ENCODE data around the gene DLL3. TPM values are rescaled to one million over a fixed set of nuclear protein-coding genes. Genes with fewer than 3 reads are reported as not detected.

The DLL3 gene
- total RNA-seq, 1 experiment from 2014 or later, result 0.17 TPM

DNA sequence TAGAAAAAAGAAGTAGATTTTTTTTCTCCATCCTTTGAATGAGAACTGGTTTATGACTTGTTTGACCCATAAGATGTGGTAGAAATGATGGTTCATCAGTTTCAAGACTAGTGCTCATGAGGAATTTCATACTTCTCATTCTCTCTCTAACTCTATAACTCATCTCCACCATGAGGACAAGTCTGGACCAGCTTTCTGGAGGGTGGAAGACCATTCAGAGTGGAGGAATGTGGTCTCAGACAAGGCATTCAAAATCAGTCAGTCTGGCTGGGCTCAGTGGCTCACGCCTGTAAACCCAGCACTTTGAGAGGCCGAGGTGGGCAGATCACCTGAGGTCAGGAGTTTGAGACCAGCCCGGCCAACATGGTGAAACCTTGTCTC lies 44.7 kb downstream of the DLL3 start:
- no peak overlapping the region for H3K4me3 ChIP-seq (replicated peaks in 1 of 2; ENCODE audit: low read depth in 1 of 2, low read length in 2 of 2)
- no peaks in the 10 kb centered on the region for H3K9me3 ChIP-seq (ENCODE audit: control insufficient read depth in 1 of 2, insufficient read depth in 1 of 2, low read depth in 1 of 2, low read length in 2 of 2)
- no peak overlapping the region for H3K4me2 ChIP-seq (ENCODE audit: low read length)
- no TSS peak for BruUV-seq (replicated peaks)
- intact Hi-C loops (cut with micrococcal nuclease), result no loop called here
- peaks cover 11% of the 10 kb centered on the region for H3K79me2 ChIP-seq (ENCODE audit: insufficient read depth, low read length)
- no peak overlapping the region for H3K9ac ChIP-seq (ENCODE audit: low read length)
- H3K9me2 ChIP-seq (ENCODE audit: insufficient read depth), result no peaks in the 10 kb centered on the region
- ChIA-PET RAD21 (ENCODE audit: low non-redundant PET in 1 of 2, low total read pairs in 2 of 2, uncharacterized antibody in 2 of 2, unreplicated experiment in 2 of 2) (no interaction called here), CTCF (no interaction called here), POLR2A (no interaction called here)
- ATAC-seq (no peak), DNase-seq (ENCODE audit: low read depth, low spot score) (no peak)
- no peaks in the 10 kb centered on the region for H3K36me3 ChIP-seq (ENCODE audit: control insufficient read depth in 1 of 2, insufficient read depth in 2 of 2, low read length in 2 of 2)
- no peak for TF ChIP-seq EZH2phosphoT487 (IDR thresholded peaks at IDR 0.05; ENCODE audit: borderline replicate concordance)
- TF ChIP-seq, protein P1, sequence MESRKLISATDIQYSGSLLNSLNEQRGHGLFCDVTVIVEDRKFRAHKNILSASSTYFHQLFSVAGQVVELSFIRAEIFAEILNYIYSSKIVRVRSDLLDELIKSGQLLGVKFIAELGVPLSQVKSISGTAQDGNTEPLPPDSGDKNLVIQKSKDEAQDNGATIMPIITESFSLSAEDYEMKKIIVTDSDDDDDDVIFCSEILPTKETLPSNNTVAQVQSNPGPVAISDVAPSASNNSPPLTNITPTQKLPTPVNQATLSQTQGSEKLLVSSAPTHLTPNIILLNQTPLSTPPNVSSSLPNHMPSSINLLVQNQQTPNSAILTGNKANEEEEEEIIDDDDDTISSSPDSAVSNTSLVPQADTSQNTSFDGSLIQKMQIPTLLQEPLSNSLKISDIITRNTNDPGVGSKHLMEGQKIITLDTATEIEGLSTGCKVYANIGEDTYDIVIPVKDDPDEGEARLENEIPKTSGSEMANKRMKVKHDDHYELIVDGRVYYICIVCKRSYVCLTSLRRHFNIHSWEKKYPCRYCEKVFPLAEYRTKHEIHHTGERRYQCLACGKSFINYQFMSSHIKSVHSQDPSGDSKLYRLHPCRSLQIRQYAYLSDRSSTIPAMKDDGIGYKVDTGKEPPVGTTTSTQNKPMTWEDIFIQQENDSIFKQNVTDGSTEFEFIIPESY (IDR thresholded peaks at IDR 0.05; ENCODE audit: extremely low read depth, insufficient replicate concordance, low read length), result no peak
- no peak overlapping the region for H3K27ac ChIP-seq (ENCODE audit: low read depth, low read length)
- no peaks in the 10 kb centered on the region for H3K27me3 ChIP-seq (ENCODE audit: insufficient read depth, low read length)
- H3K4me1 ChIP-seq (ENCODE audit: control insufficient read depth in 1 of 2, insufficient read depth in 2 of 2, low read length in 2 of 2), result peaks cover 9 to 21% of the 10 kb centered on the region in 2 experiments
- no peaks in the 10 kb centered on the region for H4K20me1 ChIP-seq (ENCODE audit: insufficient read depth)
- H2AFZ ChIP-seq (ENCODE audit: low read depth, low read length, poor library complexity, severe bottlenecking), result no peak overlapping the region

DNA sequence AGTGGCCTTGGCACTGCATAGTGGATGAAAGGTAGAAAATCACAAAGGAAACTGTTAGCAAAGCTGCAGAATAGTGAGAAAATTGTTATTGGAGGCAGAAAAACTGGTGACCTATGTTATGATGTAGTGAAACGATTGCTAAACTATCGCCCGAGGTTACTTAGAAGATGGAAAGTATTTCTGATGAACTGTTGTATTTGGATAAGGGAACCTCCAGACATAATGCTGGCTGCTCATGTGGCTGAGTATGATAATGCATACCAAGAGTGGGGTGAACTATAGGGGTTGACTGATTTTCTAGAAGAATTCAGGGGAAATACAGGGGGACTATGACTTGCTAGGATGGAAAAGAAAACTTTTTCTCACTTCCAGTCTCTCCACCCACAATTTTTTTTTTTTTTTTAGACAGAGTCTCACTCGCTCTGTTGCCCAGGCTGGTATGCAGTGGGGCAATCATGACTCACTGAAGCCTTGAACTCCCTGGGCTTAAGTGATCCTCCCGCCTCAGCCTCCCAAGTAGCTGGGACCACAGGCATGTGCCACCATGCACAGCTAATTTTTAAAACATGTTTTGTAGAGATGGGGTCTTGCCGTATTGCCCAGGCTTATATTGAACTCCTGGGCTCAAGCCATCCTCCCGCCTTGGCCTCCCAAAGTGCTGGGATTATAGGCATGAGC lies 45.6 kb downstream of the DLL3 start:
- no TSS peak for BruUV-seq (replicated peaks)
- Histone ChIP-seq H3K79me2 (ENCODE audit: insufficient read depth, low read length) (peaks cover 2% of the 10 kb centered on the region), H3K4me1 (ENCODE audit: control insufficient read depth in 1 of 2, insufficient read depth in 2 of 2, low read length in 2 of 2) (peaks cover 2 to 14% of the 10 kb centered on the region in 2 experiments; a peak in 2 of 4 replicates), H4K20me1 (ENCODE audit: insufficient read depth) (no peaks in the 10 kb centered on the region), H3K4me2 (ENCODE audit: low read length) (no peak overlapping the region), H3K36me3 (ENCODE audit: control insufficient read depth in 1 of 2, insufficient read depth in 2 of 2, low read length in 2 of 2) (no peaks in the 10 kb centered on the region), H3K4me3 (replicated peaks in 1 of 2; ENCODE audit: low read depth in 1 of 2, low read length in 2 of 2) (no peak overlapping the region), H3K9ac (ENCODE audit: low read length) (no peak overlapping the region), H3K9me3 (ENCODE audit: control insufficient read depth in 1 of 2, insufficient read depth in 1 of 2, low read depth in 1 of 2, low read length in 2 of 2) (no peaks in the 10 kb centered on the region), H3K27ac (ENCODE audit: low read depth, low read length) (no peak overlapping the region), H3K9me2 (ENCODE audit: insufficient read depth) (no peaks in the 10 kb centered on the region), H3K27me3 (ENCODE audit: insufficient read depth, low read length) (no peaks in the 10 kb centered on the region), H2AFZ (ENCODE audit: low read depth, low read length, poor library complexity, severe bottlenecking) (no peak overlapping the region)
- DNase-seq (ENCODE audit: low read depth, low spot score) (no peak), ATAC-seq (no peak)
- TF ChIP-seq YY1 (IDR thresholded peaks at IDR 0.05; ENCODE audit: extremely low read depth, insufficient replicate concordance, low read depth, low read length) (no peak), TCF7L2 (IDR thresholded peaks at IDR 0.05; ENCODE audit: borderline replicate concordance, extremely low read depth, insufficient read depth, insufficient read length) (no peak), SRF (IDR thresholded peaks at IDR 0.05; ENCODE audit: low read depth) (no peak), ZFX (IDR thresholded peaks at IDR 0.05) (no peak), FOSL1 (IDR thresholded peaks at IDR 0.05; ENCODE audit: low read depth) (no peak), JUND (IDR thresholded peaks at IDR 0.05) (no peak), RAD21 (IDR thresholded peaks at IDR 0.05; ENCODE audit: low read depth) (no peak)
- TF ChIP-seq, protein P2, sequence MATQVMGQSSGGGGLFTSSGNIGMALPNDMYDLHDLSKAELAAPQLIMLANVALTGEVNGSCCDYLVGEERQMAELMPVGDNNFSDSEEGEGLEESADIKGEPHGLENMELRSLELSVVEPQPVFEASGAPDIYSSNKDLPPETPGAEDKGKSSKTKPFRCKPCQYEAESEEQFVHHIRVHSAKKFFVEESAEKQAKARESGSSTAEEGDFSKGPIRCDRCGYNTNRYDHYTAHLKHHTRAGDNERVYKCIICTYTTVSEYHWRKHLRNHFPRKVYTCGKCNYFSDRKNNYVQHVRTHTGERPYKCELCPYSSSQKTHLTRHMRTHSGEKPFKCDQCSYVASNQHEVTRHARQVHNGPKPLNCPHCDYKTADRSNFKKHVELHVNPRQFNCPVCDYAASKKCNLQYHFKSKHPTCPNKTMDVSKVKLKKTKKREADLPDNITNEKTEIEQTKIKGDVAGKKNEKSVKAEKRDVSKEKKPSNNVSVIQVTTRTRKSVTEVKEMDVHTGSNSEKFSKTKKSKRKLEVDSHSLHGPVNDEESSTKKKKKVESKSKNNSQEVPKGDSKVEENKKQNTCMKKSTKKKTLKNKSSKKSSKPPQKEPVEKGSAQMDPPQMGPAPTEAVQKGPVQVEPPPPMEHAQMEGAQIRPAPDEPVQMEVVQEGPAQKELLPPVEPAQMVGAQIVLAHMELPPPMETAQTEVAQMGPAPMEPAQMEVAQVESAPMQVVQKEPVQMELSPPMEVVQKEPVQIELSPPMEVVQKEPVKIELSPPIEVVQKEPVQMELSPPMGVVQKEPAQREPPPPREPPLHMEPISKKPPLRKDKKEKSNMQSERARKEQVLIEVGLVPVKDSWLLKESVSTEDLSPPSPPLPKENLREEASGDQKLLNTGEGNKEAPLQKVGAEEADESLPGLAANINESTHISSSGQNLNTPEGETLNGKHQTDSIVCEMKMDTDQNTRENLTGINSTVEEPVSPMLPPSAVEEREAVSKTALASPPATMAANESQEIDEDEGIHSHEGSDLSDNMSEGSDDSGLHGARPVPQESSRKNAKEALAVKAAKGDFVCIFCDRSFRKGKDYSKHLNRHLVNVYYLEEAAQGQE (IDR thresholded peaks at IDR 0.05; ENCODE audit: low read depth), result no peak
- CTCF ChIA-PET, result no interaction called here
- intact Hi-C loops (cut with micrococcal nuclease), result no loop called here
- RAD21 ChIA-PET (ENCODE audit: low non-redundant PET in 1 of 2, low total read pairs in 2 of 2, uncharacterized antibody in 2 of 2, unreplicated experiment in 2 of 2), result no interaction called here
- POLR2A ChIA-PET, result no interaction called here

Measured in HCT116 (cell line).